Measurements from ENCODE around the gene GALNT11. TPM values are rescaled to one million over a fixed set of nuclear protein-coding genes. Genes with fewer than 3 reads are reported as not detected.

Gene GALNT11
- polyA plus RNA-seq, 3 donors = 17.7 to 25.9 (median 20.6) TPM

GRCh38 chr7:151992375-151992774, 33.1 kb upstream of the GALNT11 start:
- Histone ChIP-seq H3K9ac (ENCODE audit: insufficient read depth, low read length, poor library complexity, severe bottlenecking) (no peak overlapping the region), H3K27me3 (ENCODE audit: control insufficient read depth in 2 of 2, insufficient read depth in 2 of 2, low read length in 2 of 2) (no peaks in the 10 kb centered on the region), H3K36me3 (replicated peaks in 1 of 2; ENCODE audit: control insufficient read depth in 1 of 2, insufficient read depth in 2 of 2, low read length in 2 of 2) (no peaks in the 10 kb centered on the region), H4K20me1 (ENCODE audit: insufficient read depth, low read length) (no peaks in the 10 kb centered on the region), H3K27ac (ENCODE audit: low read depth in 1 of 2, low read length in 2 of 2) (no peak overlapping the region), H3K4me3 (replicated peaks in 1 of 3; ENCODE audit: low read depth in 2 of 3, low read length in 3 of 3) (no peak overlapping the region), H2AFZ (ENCODE audit: insufficient read depth, low read depth, low read length, poor library complexity, severe bottlenecking) (peak overlapping the region; percentile 2), H3K9me3 (replicated peaks in 1 of 2; ENCODE audit: control insufficient read depth in 1 of 2, insufficient read depth in 1 of 2, low read length in 2 of 2) (no peaks in the 10 kb centered on the region), H3K4me2 (replicated peaks; ENCODE audit: extremely low read depth, low read length, poor library complexity, severe bottlenecking) (no peak overlapping the region), H3K79me2 (ENCODE audit: insufficient read depth, low read length) (no peaks in the 10 kb centered on the region), H3K4me1 (ENCODE audit: control insufficient read depth in 1 of 2, insufficient read depth in 2 of 2, low read length in 2 of 2) (peaks cover 11 to 13% of the 10 kb centered on the region in 2 donors)
- Mint-ChIP-seq H3K36me3 (no peaks in the 10 kb centered on the region), H3K4me3 (peak overlapping the region in 1 of 2 donors; percentile 35), H3K27me3 (ENCODE audit: low read depth in 3 of 3) (peaks cover 4 to 13% (median 5%) of the 10 kb centered on the region in 3 donors), H3K27ac (peak overlapping the region in 1 of 7 donors; percentile 69), H3K4me1 (peaks cover 10% of the 10 kb centered on the region), H3K9me3 (peaks cover 0 to 4% (median 0%) of the 10 kb centered on the region in 7 donors)
- TF ChIP-seq CTCF (IDR thresholded peaks at IDR 0.05) = peak; percentile 37
- WGBS (ENCODE audit: insufficient coverage) = 13% methylated on average over 3 of the region's 12 CpGs
- intact Hi-C loops (cut with micrococcal nuclease) = loop anchor here (10.0 kb wide), 2 partner anchors 118 to 208 kb away; partner anchors contain the start of gene PRKAG2 (in 1 of the 2)
- peak; percentile 57 to 68 (median 63) for DNase-seq

GRCh38 chr7:151993977-151994676, 31.3 kb upstream of the GALNT11 start:
- H3K36me3 Mint-ChIP-seq = no peaks in the 10 kb centered on the region
- no peak overlapping the region for H2AFZ ChIP-seq (ENCODE audit: insufficient read depth, low read depth, low read length, poor library complexity, severe bottlenecking)

More at GRCh38 chr7:151993977-151994676, 31.3 kb upstream of the GALNT11 start:
- Histone ChIP-seq H3K27me3 (ENCODE audit: control insufficient read depth in 2 of 2, insufficient read depth in 2 of 2, low read length in 2 of 2) (peaks cover 0 to 3% of the 10 kb centered on the region in 2 donors), H3K9me3 (replicated peaks in 1 of 2; ENCODE audit: control insufficient read depth in 1 of 2, insufficient read depth in 1 of 2, low read length in 2 of 2) (no peaks in the 10 kb centered on the region), H3K36me3 (replicated peaks in 1 of 2; ENCODE audit: control insufficient read depth in 1 of 2, insufficient read depth in 2 of 2, low read length in 2 of 2) (no peaks in the 10 kb centered on the region), H3K79me2 (ENCODE audit: insufficient read depth, low read length) (no peaks in the 10 kb centered on the region), H3K4me2 (replicated peaks; ENCODE audit: extremely low read depth, low read length, poor library complexity, severe bottlenecking) (no peak overlapping the region), H4K20me1 (ENCODE audit: insufficient read depth, low read length) (no peaks in the 10 kb centered on the region), H3K9ac (ENCODE audit: insufficient read depth, low read length, poor library complexity, severe bottlenecking) (no peak overlapping the region), H3K27ac (ENCODE audit: low read depth in 1 of 2, low read length in 2 of 2) (no peak overlapping the region), H3K4me3 (replicated peaks in 1 of 3; ENCODE audit: low read depth in 2 of 3, low read length in 3 of 3) (no peak overlapping the region), H3K4me1 (ENCODE audit: control insufficient read depth in 1 of 2, insufficient read depth in 2 of 2, low read length in 2 of 2) (peaks cover 11 to 13% of the 10 kb centered on the region in 2 donors)
- H3K27ac Mint-ChIP-seq = no peak overlapping the region
- no peak for DNase-seq
- H3K9me3 Mint-ChIP-seq = peaks cover 0 to 2% (median 0%) of the 10 kb centered on the region in 7 donors
- no peak overlapping the region for H3K4me3 Mint-ChIP-seq
- TF ChIP-seq CTCF (IDR thresholded peaks at IDR 0.05) = no peak
- H3K27me3 Mint-ChIP-seq (ENCODE audit: low read depth in 3 of 3) = peaks cover 4 to 9% (median 6%) of the 10 kb centered on the region in 3 donors
- intact Hi-C loops (cut with micrococcal nuclease) = loop anchor here (10.0 kb wide), 2 partner anchors 119 to 209 kb away; partner anchors contain the start of gene PRKAG2 (in 1 of the 2)
- WGBS (ENCODE audit: insufficient coverage) = 87% methylated on average over 12 of the region's 14 CpGs
- peaks cover 10% of the 10 kb centered on the region for H3K4me1 Mint-ChIP-seq

Measured in CD14-positive monocyte (primary cell).